ENCODE results near the gene BICDL1. TPM values are rescaled to one million over a fixed set of nuclear protein-coding genes. Genes with fewer than 3 reads are reported as not detected.

The BICDL1 gene
- total RNA-seq, 1 experiment from 2014 or later = 14.4 TPM

- ChIA-PET POLR2A (ENCODE audit: unreplicated experiment) (interaction anchor here (0.5 kb wide), 1 partner anchor 168 kb away, joined by 3 read pairs; no protein-coding TSS in a partner anchor), CTCF (interaction anchor here (0.5 kb wide), 1 partner anchor 26 kb away, joined by 4 read pairs; no protein-coding TSS in a partner anchor)
- Histone ChIP-seq H3K9me2 (ENCODE audit: insufficient read depth) (no peaks in the 10 kb centered on the region), H3F3A (ENCODE audit: insufficient read depth, low read depth) (no peaks in the 10 kb centered on the region), H3K4me3 (no peak overlapping the region), H3K4me1 (replicated peaks; ENCODE audit: insufficient read depth) (no peaks in the 10 kb centered on the region), H3K79me2 (ENCODE audit: low read depth) (no peaks in the 10 kb centered on the region), H3K9me3 (ENCODE audit: insufficient read depth, low read depth) (no peaks in the 10 kb centered on the region), H3K27me3 (ENCODE audit: insufficient read depth, low read depth) (no peaks in the 10 kb centered on the region), H3K4me2 (no peak overlapping the region), H2AFZ (no peak overlapping the region), H3K36me3 (ENCODE audit: low read depth) (no peaks in the 10 kb centered on the region), H3K27ac (no peak overlapping the region), H4K20me1 (ENCODE audit: insufficient read depth) (no peaks in the 10 kb centered on the region)
- DNase-seq = no peak
- BruUV-seq (replicated peaks) = no TSS peak
- TF ChIP-seq CTCF (conservative IDR thresholded peaks at IDR 0.05) (no peak), EZH2 (IDR thresholded peaks at IDR 0.05; ENCODE audit: low read depth) (no peak)
- intact Hi-C loops (cut with micrococcal nuclease; ENCODE audit: unreplicated experiment) = no loop called here
Observed at GRCh38 chr12:120000556-120000955, 11.5 kb downstream of the BICDL1 start.

- H3F3A ChIP-seq (ENCODE audit: insufficient read depth, low read depth) = no peaks in the 10 kb centered on the region
- 0 out of 2 replicates have a peak, but pooled peaks cover 4% of the 10 kb centered on the region for H3K36me3 ChIP-seq (ENCODE audit: low read depth)
- no TSS peak for BruUV-seq (replicated peaks)
- H3K9me2 ChIP-seq (ENCODE audit: insufficient read depth) = no peaks in the 10 kb centered on the region
- intact Hi-C loops (cut with micrococcal nuclease; ENCODE audit: unreplicated experiment) = no loop called here
- no peaks in the 10 kb centered on the region for H3K9me3 ChIP-seq (ENCODE audit: insufficient read depth, low read depth)
- no peaks in the 10 kb centered on the region for H3K27me3 ChIP-seq (ENCODE audit: insufficient read depth, low read depth)
- H3K4me2 ChIP-seq = no peak overlapping the region
- no peak for TF ChIP-seq EZH2 (IDR thresholded peaks at IDR 0.05; ENCODE audit: low read depth)
- no peak for TF ChIP-seq CTCF (conservative IDR thresholded peaks at IDR 0.05)
- H3K4me1 ChIP-seq (replicated peaks; ENCODE audit: insufficient read depth) = peaks cover 10% of the 10 kb centered on the region
- H2AFZ ChIP-seq = no peak overlapping the region
- H4K20me1 ChIP-seq (ENCODE audit: insufficient read depth) = no peaks in the 10 kb centered on the region
- H3K79me2 ChIP-seq (ENCODE audit: low read depth) = no peaks in the 10 kb centered on the region
- no peak overlapping the region for H3K27ac ChIP-seq
- DNase-seq = no peak
- ChIA-PET POLR2A (ENCODE audit: unreplicated experiment) (interaction anchor here (0.6 kb wide), 1 partner anchor 17 kb away, joined by 4 read pairs; the partner anchor contains the start of gene BICDL1), CTCF (no interaction called here)
- no peak overlapping the region for H3K4me3 ChIP-seq
Observed at GRCh38 chr12:120006258-120006975, 17.4 kb downstream of the BICDL1 start.

GRCh38 chr12:120007272-120007671, 18.2 kb downstream of the BICDL1 start:
- H3F3A ChIP-seq (ENCODE audit: insufficient read depth, low read depth) = no peaks in the 10 kb centered on the region
- 0 out of 2 replicates have a peak, but pooled peaks cover 4% of the 10 kb centered on the region for H3K36me3 ChIP-seq (ENCODE audit: low read depth)
- peaks cover 10% of the 10 kb centered on the region for H3K4me1 ChIP-seq (replicated peaks; ENCODE audit: insufficient read depth)
- H4K20me1 ChIP-seq (ENCODE audit: insufficient read depth) = no peaks in the 10 kb centered on the region
- no peak overlapping the region for H2AFZ ChIP-seq
- H3K4me3 ChIP-seq = no peak overlapping the region
- DNase-seq = no peak
- ChIA-PET CTCF (interaction anchor here (0.7 kb wide), 1 partner anchor 41 kb away, joined by 8 read pairs; no protein-coding TSS in a partner anchor), POLR2A (ENCODE audit: unreplicated experiment) (no interaction called here)
- TF ChIP-seq EZH2 (IDR thresholded peaks at IDR 0.05; ENCODE audit: low read depth) (no peak), CTCF (conservative IDR thresholded peaks at IDR 0.05) (no peak)
- H3K79me2 ChIP-seq (ENCODE audit: low read depth) = no peaks in the 10 kb centered on the region
- intact Hi-C loops (cut with micrococcal nuclease; ENCODE audit: unreplicated experiment) = no loop called here
- H3K4me2 ChIP-seq = no peak overlapping the region
- H3K27ac ChIP-seq = no peak overlapping the region
- no peaks in the 10 kb centered on the region for H3K9me2 ChIP-seq (ENCODE audit: insufficient read depth)
- no peaks in the 10 kb centered on the region for H3K27me3 ChIP-seq (ENCODE audit: insufficient read depth, low read depth)
- H3K9me3 ChIP-seq (ENCODE audit: insufficient read depth, low read depth) = no peaks in the 10 kb centered on the region
- BruUV-seq (replicated peaks) = no TSS peak

All from PC-9 (cell line).